ENCODE results near the gene MRFAP1L1. TPM values are rescaled to one million over a fixed set of nuclear protein-coding genes. Genes with fewer than 3 reads are reported as not detected.

MRFAP1L1 gene
- total and polyA plus RNA-seq, 10 of the 15 experiments (the other 5 are each of a cell fraction or from before 2014, with no cell fraction given), result 30.6 to 85.1 (median 52.9) TPM

DNA sequence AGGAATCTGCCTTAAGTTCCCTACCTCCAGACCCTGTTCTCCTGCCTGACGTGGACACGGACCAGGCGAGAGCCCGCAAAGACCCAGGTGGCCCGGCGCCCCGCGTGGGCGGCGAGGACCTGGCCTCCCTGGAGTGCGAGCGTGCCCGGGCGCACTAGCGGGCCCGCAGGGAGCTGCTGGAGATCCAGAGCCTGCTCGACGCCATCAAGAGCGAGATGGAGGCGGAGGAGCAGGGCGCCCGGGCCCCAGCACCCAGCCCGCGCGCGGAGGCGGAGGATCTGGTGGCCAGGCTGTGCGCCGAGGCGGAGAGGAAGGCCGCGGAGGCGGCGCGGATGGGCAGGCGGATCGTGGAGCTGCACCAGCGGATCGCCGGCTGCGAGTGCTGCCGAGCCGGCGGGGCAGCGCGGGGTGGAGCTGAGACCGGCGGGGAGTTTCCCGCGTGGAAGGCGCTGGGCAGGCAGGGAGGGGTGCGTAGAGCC is 51.0 kb downstream of the MRFAP1L1 start:
- BruUV-seq (replicated peaks), result no TSS peak
- H3K27me3 ChIP-seq (replicated peaks in 1 of 2; ENCODE audit: control insufficient read depth in 2 of 2, insufficient read depth in 2 of 2, low read length in 1 of 2), result peaks cover 11 to 14% of the 10 kb centered on the region in 2 experiments
- H3K36me3 ChIP-seq (ENCODE audit: control insufficient read depth in 2 of 2, insufficient read depth in 2 of 2, low read length in 1 of 2), result no peaks in the 10 kb centered on the region
- in situ Hi-C loops (cut with MboI) (no loop called here), intact Hi-C loops (cut with micrococcal nuclease; ENCODE audit: unreplicated experiment) (no loop called here)
- H3K4me2 ChIP-seq (ENCODE audit: control insufficient read depth, insufficient read depth), result peak overlapping the region; percentile 64
- ChIA-PET SMC1A (ENCODE audit: uncharacterized antibody, unreplicated experiment) (no interaction called here), POLR2A (interaction anchor here (1.4 kb wide), 1 partner anchor 15 kb away, joined by 6 read pairs; a partner anchor contains a TSS), CTCF (interaction anchor here (1.2 to 1.5 kb wide), 2 partner anchors 16 to 18 kb away, joined by 3 to 6 read pairs; partner anchors contain the start of gene MRFAP1), RAD21 (ENCODE audit: unreplicated experiment) (interaction anchor here (0.9 kb wide), 1 partner anchor 51 kb away, joined by 3 read pairs; the partner anchor contains the start of gene MRFAP1L1)
- H4K20me1 ChIP-seq (ENCODE audit: control insufficient read depth, insufficient read depth), result no peaks in the 10 kb centered on the region
- H3K9ac ChIP-seq (ENCODE audit: control insufficient read depth, insufficient read depth, low read length), result no peak overlapping the region; the same call in 1 of the 2 replicates
- H3K4me3 ChIP-seq, result no peak overlapping the region
- H3K79me2 ChIP-seq (ENCODE audit: control insufficient read depth, insufficient read depth, low read length), result no peaks in the 10 kb centered on the region
- peak overlapping the region; percentile 10; the same call in 1 of the 2 replicates for H2AFZ ChIP-seq (ENCODE audit: control insufficient read depth, low read depth, low read length)
- 4% methylated on average over 52 of the region's 52 CpGs for WGBS (ENCODE audit: insufficient coverage, insufficient replicate concordance, low lambda C conversion rate, missing lambda C conversion rate)
- no peak overlapping the region for H3K27ac ChIP-seq (ENCODE audit: control insufficient read depth, insufficient read depth)
- no peak for DNase-seq (ENCODE audit: low read depth, low spot score)
- H3K9me3 ChIP-seq (replicated peaks; ENCODE audit: control insufficient read depth, insufficient read depth, low read length), result no peaks in the 10 kb centered on the region
- H3K4me1 ChIP-seq (ENCODE audit: control insufficient read depth, insufficient read depth, low read length), result no peaks in the 10 kb centered on the region
- no peak for FAIRE-seq
- peak; percentile 85 for ATAC-seq
- TF ChIP-seq BACH1 (IDR thresholded peaks at IDR 0.05; ENCODE audit: borderline replicate concordance) (no peak), MXI1 (IDR thresholded peaks at IDR 0.05; ENCODE audit: low read depth, low read length) (no peak), TCF7 (IDR thresholded peaks at IDR 0.05; ENCODE audit: borderline replicate concordance) (no peak), ZNF207 (IDR thresholded peaks at IDR 0.05; ENCODE audit: borderline replicate concordance) (no peak), EGR1 (IDR thresholded peaks at IDR 0.05; ENCODE audit: borderline replicate concordance in 1 of 2, low read depth in 2 of 2, low read length in 2 of 2) (0 out of 3 replicates have a peak, but pooled peaks of 1 of the 2 experiments have one; percentile 3), JUNB (IDR thresholded peaks at IDR 0.05) (no peak), GATAD2B (conservative IDR thresholded peaks at IDR 0.05; ENCODE audit: low read depth) (0 out of 2 replicates have a peak, but pooled peaks have one; percentile 16), BHLHE40 (IDR thresholded peaks at IDR 0.05; ENCODE audit: borderline replicate concordance in 1 of 2, low read depth in 2 of 2, low read length in 1 of 2) (peak in 1 of 2 experiments; percentile 11; a peak in 1 of 4 replicates), RUNX3 (IDR thresholded peaks at IDR 0.05; ENCODE audit: low read length) (no peak), HDAC6 (IDR thresholded peaks at IDR 0.05; ENCODE audit: unreplicated experiment) (peak; percentile 69), IKZF1 (conservative IDR thresholded peaks at IDR 0.05) (peak; percentile 41)
- TF ChIP-seq, protein P1, sequence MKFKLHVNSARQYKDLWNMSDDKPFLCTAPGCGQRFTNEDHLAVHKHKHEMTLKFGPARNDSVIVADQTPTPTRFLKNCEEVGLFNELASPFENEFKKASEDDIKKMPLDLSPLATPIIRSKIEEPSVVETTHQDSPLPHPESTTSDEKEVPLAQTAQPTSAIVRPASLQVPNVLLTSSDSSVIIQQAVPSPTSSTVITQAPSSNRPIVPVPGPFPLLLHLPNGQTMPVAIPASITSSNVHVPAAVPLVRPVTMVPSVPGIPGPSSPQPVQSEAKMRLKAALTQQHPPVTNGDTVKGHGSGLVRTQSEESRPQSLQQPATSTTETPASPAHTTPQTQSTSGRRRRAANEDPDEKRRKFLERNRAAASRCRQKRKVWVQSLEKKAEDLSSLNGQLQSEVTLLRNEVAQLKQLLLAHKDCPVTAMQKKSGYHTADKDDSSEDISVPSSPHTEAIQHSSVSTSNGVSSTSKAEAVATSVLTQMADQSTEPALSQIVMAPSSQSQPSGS (IDR thresholded peaks at IDR 0.05; ENCODE audit: low read length), result no peak
- TF ChIP-seq, protein P2, sequence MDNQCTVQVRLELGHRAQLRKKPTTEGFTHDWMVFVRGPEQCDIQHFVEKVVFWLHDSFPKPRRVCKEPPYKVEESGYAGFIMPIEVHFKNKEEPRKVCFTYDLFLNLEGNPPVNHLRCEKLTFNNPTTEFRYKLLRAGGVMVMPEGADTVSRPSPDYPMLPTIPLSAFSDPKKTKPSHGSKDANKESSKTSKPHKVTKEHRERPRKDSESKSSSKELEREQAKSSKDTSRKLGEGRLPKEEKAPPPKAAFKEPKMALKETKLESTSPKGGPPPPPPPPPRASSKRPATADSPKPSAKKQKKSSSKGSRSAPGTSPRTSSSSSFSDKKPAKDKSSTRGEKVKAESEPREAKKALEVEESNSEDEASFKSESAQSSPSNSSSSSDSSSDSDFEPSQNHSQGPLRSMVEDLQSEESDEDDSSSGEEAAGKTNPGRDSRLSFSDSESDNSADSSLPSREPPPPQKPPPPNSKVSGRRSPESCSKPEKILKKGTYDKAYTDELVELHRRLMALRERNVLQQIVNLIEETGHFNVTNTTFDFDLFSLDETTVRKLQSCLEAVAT (IDR thresholded peaks at IDR 0.05), result no peak
- TF ChIP-seq, protein P3, sequence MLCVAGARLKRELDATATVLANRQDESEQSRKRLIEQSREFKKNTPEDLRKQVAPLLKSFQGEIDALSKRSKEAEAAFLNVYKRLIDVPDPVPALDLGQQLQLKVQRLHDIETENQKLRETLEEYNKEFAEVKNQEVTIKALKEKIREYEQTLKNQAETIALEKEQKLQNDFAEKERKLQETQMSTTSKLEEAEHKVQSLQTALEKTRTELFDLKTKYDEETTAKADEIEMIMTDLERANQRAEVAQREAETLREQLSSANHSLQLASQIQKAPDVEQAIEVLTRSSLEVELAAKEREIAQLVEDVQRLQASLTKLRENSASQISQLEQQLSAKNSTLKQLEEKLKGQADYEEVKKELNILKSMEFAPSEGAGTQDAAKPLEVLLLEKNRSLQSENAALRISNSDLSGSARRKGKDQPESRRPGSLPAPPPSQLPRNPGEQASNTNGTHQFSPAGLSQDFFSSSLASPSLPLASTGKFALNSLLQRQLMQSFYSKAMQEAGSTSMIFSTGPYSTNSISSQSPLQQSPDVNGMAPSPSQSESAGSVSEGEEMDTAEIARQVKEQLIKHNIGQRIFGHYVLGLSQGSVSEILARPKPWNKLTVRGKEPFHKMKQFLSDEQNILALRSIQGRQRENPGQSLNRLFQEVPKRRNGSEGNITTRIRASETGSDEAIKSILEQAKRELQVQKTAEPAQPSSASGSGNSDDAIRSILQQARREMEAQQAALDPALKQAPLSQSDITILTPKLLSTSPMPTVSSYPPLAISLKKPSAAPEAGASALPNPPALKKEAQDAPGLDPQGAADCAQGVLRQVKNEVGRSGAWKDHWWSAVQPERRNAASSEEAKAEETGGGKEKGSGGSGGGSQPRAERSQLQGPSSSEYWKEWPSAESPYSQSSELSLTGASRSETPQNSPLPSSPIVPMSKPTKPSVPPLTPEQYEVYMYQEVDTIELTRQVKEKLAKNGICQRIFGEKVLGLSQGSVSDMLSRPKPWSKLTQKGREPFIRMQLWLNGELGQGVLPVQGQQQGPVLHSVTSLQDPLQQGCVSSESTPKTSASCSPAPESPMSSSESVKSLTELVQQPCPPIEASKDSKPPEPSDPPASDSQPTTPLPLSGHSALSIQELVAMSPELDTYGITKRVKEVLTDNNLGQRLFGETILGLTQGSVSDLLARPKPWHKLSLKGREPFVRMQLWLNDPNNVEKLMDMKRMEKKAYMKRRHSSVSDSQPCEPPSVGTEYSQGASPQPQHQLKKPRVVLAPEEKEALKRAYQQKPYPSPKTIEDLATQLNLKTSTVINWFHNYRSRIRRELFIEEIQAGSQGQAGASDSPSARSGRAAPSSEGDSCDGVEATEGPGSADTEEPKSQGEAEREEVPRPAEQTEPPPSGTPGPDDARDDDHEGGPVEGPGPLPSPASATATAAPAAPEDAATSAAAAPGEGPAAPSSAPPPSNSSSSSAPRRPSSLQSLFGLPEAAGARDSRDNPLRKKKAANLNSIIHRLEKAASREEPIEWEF (IDR thresholded peaks at IDR 0.05; ENCODE audit: insufficient replicate concordance, low read depth, low read length), result no peak

Data from GM12878 (cell line).